IMR-90 (cell line): ENCODE measurements around the gene ZGRF1. TPM values are rescaled to one million over a fixed set of nuclear protein-coding genes. Genes with fewer than 3 reads are reported as not detected.

Experiments used
- ATAC-seq: fragments of 200-7000 bp; cut with Tn5 transposase; 2 replicates; pipeline ENCODE4 v1.9.1; 2020; ENCODE audit warnings: low read depth, mild to moderate bottlenecking, moderate library complexity
- BruUV-seq: library from RNA; stranded (reverse); fragments of 400-500 nt; replicated peaks from 2 replicates; lab custom pipeline; 2021; lab: Mats Ljungman, UMichigan
- CTCF ChIA-PET: fragments of 300-600 bp; formaldehyde crosslinking; extraction: SDS; loops from one replicate; lab custom pipeline; 2021; ENCODE audit warnings: antibody characterized with exemption; lab: Yijun Ruan, JAX
- POLR2A ChIA-PET: fragments of 300-600 bp; sonication (Branson Sonifier 250); formaldehyde crosslinking; loops from one replicate; lab custom pipeline; 2022; ENCODE audit warnings: antibody characterized with exemption; ENCODE audit not compliant: unreplicated experiment; lab: Charles Lee
- DNase-seq: peaks from one replicate; pipeline ENCODE4 v3.0.0; 2013
- H2AFZ ChIP-seq: replicated peaks from 2 replicates; pipeline ENCODE3; 2013; ENCODE audit warnings: low read length, mild to moderate bottlenecking; ENCODE audit not compliant: poor library complexity
- H2AK5ac ChIP-seq: 2 replicates; pipeline ENCODE4 v1.6.1; 2013; ENCODE audit warnings: low read depth, low read length, inconsistent platforms
- H2AK9ac ChIP-seq: replicated peaks from 2 replicates; pipeline ENCODE3; 2013; ENCODE audit warnings: mild to moderate bottlenecking, low read depth, low read length, moderate library complexity; ENCODE audit not compliant: poor library complexity
- H2BK120ac ChIP-seq: 2 replicates; pipeline ENCODE4 v1.6.1; 2013; ENCODE audit warnings: low read depth, low read length, inconsistent platforms
- H2BK15ac ChIP-seq: 3 replicates; pipeline ENCODE4 v1.6.1; 2013; ENCODE audit warnings: low read depth, low read length, inconsistent platforms
- H2BK20ac ChIP-seq: 2 replicates; pipeline ENCODE4 v1.6.1; 2013; ENCODE audit warnings: low read depth, mild to moderate bottlenecking, inconsistent platforms, low read length, moderate library complexity
- H2BK5ac ChIP-seq: 2 replicates; pipeline ENCODE4 v1.6.1; 2013; ENCODE audit warnings: mild to moderate bottlenecking, low read depth, low read length, inconsistent platforms; ENCODE audit not compliant: poor library complexity, severe bottlenecking
- H3K14ac ChIP-seq: replicated peaks from 2 replicates; pipeline ENCODE4 v1.6.1; 2013; ENCODE audit warnings: low read depth, low read length, inconsistent platforms
- H3K18ac ChIP-seq: 2 replicates; pipeline ENCODE4 v1.6.1; 2013; ENCODE audit warnings: low read depth, low read length, control low read depth
- H3K23ac ChIP-seq: 2 replicates; pipeline ENCODE4 v1.6.1; 2013; ENCODE audit warnings: low read depth, low read length, inconsistent platforms
- H3K27ac ChIP-seq: 2 replicates; pipeline ENCODE4 v1.5.1; 2013; ENCODE audit warnings: mild to moderate bottlenecking, control low read depth, low read length; ENCODE audit not compliant: insufficient read depth
- H3K27me3 ChIP-seq: 2 replicates; pipeline ENCODE4 v1.6.1; 2013; ENCODE audit warnings: low read length; ENCODE audit not compliant: control insufficient read depth, insufficient read depth
- H3K36me3 ChIP-seq: 2 replicates; pipeline ENCODE4 v1.6.1; 2013; ENCODE audit warnings: low read length, mixed read lengths; ENCODE audit not compliant: control insufficient read depth, insufficient read depth
- H3K4ac ChIP-seq: 2 replicates; pipeline ENCODE4 v1.6.1; 2013; ENCODE audit warnings: low read depth, low read length, inconsistent platforms
- H3K4me1 ChIP-seq: 2 replicates; pipeline ENCODE4 v1.6.1; 2013; ENCODE audit warnings: low read length, mixed read lengths; ENCODE audit not compliant: control insufficient read depth, insufficient read depth
- H3K4me2 ChIP-seq: 2 replicates; pipeline ENCODE4 v1.6.1; 2013; ENCODE audit warnings: low read depth, mild to moderate bottlenecking, control low read depth, low read length, moderate library complexity
- H3K4me3 ChIP-seq: 2 replicates; pipeline ENCODE4 v1.5.1; 2013; ENCODE audit warnings: low read depth, mild to moderate bottlenecking, control low read depth, low read length, moderate library complexity; ENCODE audit not compliant: insufficient read depth
- H3K56ac ChIP-seq: 2 replicates; pipeline ENCODE4 v1.6.1; 2013; ENCODE audit warnings: low read length, inconsistent platforms; ENCODE audit not compliant: insufficient read depth; ENCODE audit errors: extremely low read depth
- H3K79me1 ChIP-seq, 2 experiments: 2 replicates each; pipeline ENCODE4 v1.6.1; 2013; ENCODE audit warnings: low read length in 2 of 2, inconsistent platforms in 1 of 2, low read depth in 1 of 2
- H3K9ac ChIP-seq: 2 replicates; pipeline ENCODE4 v1.6.1; 2013; ENCODE audit warnings: low read depth, low read length, control low read depth
- H3K9me1 ChIP-seq: 2 replicates; pipeline ENCODE4 v1.6.1; 2013; ENCODE audit warnings: low read length, inconsistent platforms; ENCODE audit not compliant: insufficient read depth
- H3K9me3 ChIP-seq: 2 replicates; pipeline ENCODE4 v1.6.1; 2013; ENCODE audit warnings: low read length; ENCODE audit not compliant: control insufficient read depth, insufficient read depth
- H4K20me1 ChIP-seq: 2 replicates; pipeline ENCODE4 v1.6.1; 2013; ENCODE audit warnings: low read length, inconsistent platforms; ENCODE audit not compliant: insufficient read depth
- H4K5ac ChIP-seq: 2 replicates; pipeline ENCODE4 v1.6.1; 2013; ENCODE audit warnings: mild to moderate bottlenecking, low read depth, low read length, control low read depth
- H4K8ac ChIP-seq, 2 experiments: 2 replicates each; pipeline ENCODE4 v1.6.1; 2013; ENCODE audit warnings: low read depth in 2 of 2, low read length in 2 of 2, control low read depth in 1 of 2, inconsistent platforms in 1 of 2
- H4K91ac ChIP-seq: 2 replicates; pipeline ENCODE4 v1.6.1; 2013; ENCODE audit warnings: low read depth, low read length, inconsistent platforms; ENCODE audit not compliant: insufficient read depth
- FOS ChIP-seq: fragments of 150-350 bp; IDR thresholded peaks from 2 replicates; pipeline ENCODE4 v1.6.1; 2016; ENCODE audit warnings: low read depth, low read length
- dilution Hi-C: fragments of 300-500 bp; cut with HindIII; formaldehyde crosslinking; loops from one replicate; pipeline ENCODE4 v1.14.3; 2018; ENCODE audit warnings: low sequenced_read_pairs; ENCODE audit not compliant: unreplicated experiment
- in situ Hi-C: fragments of 300-500 bp; cut with MboI; formaldehyde crosslinking; loops from 3 replicates; pipeline ENCODE4 v1.14.3; 2019; ENCODE audit warnings: low sequenced_read_pairs, inconsistent platforms, mixed read lengths
- intact Hi-C: fragments of 100-400 bp; cut with micrococcal nuclease; formaldehyde crosslinking; loops from 2 replicates; pipeline ENCODE4 v1.10.0; 2022
- polyA plus RNA-seq, 3 experiments: library from polyadenylated mRNA; depleted of rRNA; stranded (reverse); fragments of >200 nt; gene quantifications; 2 replicates each; pipeline ENCODE4 v1.2.3, GENCODE V29; 2012; ENCODE audit warnings: low replicate concordance in 1 of 3
- total RNA-seq: library from RNA; depleted of rRNA; stranded (reverse); fragments of >200 nt; gene quantifications from 2 replicates; pipeline ENCODE4 v1.2.3, GENCODE V29; 2012

ZGRF1 gene
- total and polyA plus RNA-seq, 2 of the 4 experiments (the other 2 are of a cell fraction): 2.8 to 5.6 TPM

DNA sequence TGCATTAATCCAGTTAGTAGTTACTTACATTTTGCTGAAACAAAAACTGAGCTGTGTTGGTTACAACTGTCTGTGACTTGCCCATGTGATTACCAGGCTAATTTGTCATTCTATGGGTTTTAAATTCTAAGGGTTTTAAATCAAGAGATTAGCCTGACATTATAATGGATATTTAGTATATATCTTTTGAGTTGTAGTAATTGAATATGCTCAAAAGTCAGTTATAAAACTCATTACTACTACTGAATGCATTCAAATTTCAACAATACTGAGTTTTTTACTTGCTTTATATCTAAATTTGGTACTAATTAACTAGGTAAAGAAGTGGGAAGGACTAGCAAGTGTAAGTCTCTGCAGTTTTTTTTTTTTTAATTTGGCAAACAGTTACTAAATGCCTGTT is 14.9 kb upstream of the ZGRF1 start:
- dilution Hi-C loops: no loop called here
- H2BK120ac ChIP-seq: no peak overlapping the region
- DNase-seq (no peak), ATAC-seq (no peak)
- no peaks in the 10 kb centered on the region for H3K27me3 ChIP-seq
- no peak overlapping the region for H3K23ac ChIP-seq
- no peak overlapping the region for H2BK15ac ChIP-seq
- H3K36me3 ChIP-seq: peaks cover 27% of the 10 kb centered on the region
- H3K4ac ChIP-seq: no peak overlapping the region
- H4K5ac ChIP-seq: no peak overlapping the region
- no peaks in the 10 kb centered on the region for H3K79me1 ChIP-seq
- H3K27ac ChIP-seq: no peak overlapping the region
- POLR2A ChIA-PET: no interaction called here
- no peak overlapping the region for H3K14ac ChIP-seq
- no peak overlapping the region for H2AK9ac ChIP-seq
- H3K4me1 ChIP-seq: no peaks in the 10 kb centered on the region
- no peak for TF ChIP-seq FOS
- no peaks in the 10 kb centered on the region for H3K9me1 ChIP-seq
- H4K8ac ChIP-seq: no peak overlapping the region
- BruUV-seq: no TSS peak
- in situ Hi-C loops: no loop called here
- H2BK20ac ChIP-seq: no peak overlapping the region
- H4K91ac ChIP-seq: no peak overlapping the region
- H3K4me3 ChIP-seq: no peak overlapping the region
- no peak overlapping the region for H3K18ac ChIP-seq
- H3K9ac ChIP-seq: no peak overlapping the region
- no peak overlapping the region for H3K4me2 ChIP-seq
- H3K9me3 ChIP-seq: no peaks in the 10 kb centered on the region
- no peak overlapping the region for H2AK5ac ChIP-seq
- no peak overlapping the region for H3K56ac ChIP-seq
- intact Hi-C loops: no loop called here
- no peaks in the 10 kb centered on the region for H4K20me1 ChIP-seq
- no peak overlapping the region for H2BK5ac ChIP-seq
- CTCF ChIA-PET: interaction anchor here (0.6 kb wide), 1 partner anchor 255 kb away, joined by 3 read pairs; no protein-coding TSS in a partner anchor
- H2AFZ ChIP-seq: no peak overlapping the region
